ENCODE data around the gene CLN6. TPM values are rescaled to one million over a fixed set of nuclear protein-coding genes. Genes with fewer than 3 reads are reported as not detected.
"Not testable (repeated sequence)": the region's sequence is repeated elsewhere in the genome, so short reads cannot be mapped to it uniquely, and the experiment has no call there.

Gene CLN6
- total RNA-seq, 2 experiments from 2014 or later: 30.5 to 34.2 TPM

- DNase-seq: no peak
- Mint-ChIP-seq H3K27ac (no peak overlapping the region), H3K36me3 (ENCODE audit: low read depth) (peaks cover 2% of the 10 kb centered on the region), H3K4me1 (ENCODE audit: low read depth) (no peaks in the 10 kb centered on the region), H3K9me3 (peaks cover 4% of the 10 kb centered on the region), H3K27me3 (ENCODE audit: low read depth) (peaks cover 2% of the 10 kb centered on the region), H3K4me3 (no peak overlapping the region)
- CTCF ChIA-PET: interaction anchor here (7.6 kb wide), 1 partner anchor 56 kb away, joined by 84 read pairs; no protein-coding TSS in a partner anchor
- intact Hi-C loops (cut with micrococcal nuclease): no loop called here
Measured at GRCh38 chr15:68249058-68249713, 19.7 kb upstream of the CLN6 start.

- no peak for DNase-seq
- intact Hi-C loops (cut with micrococcal nuclease): no loop called here
- peaks cover under 1% of the 10 kb centered on the region for H3K27me3 Mint-ChIP-seq (ENCODE audit: low read depth)
- no peak overlapping the region for H3K27ac Mint-ChIP-seq
- CTCF ChIA-PET: interaction anchor here (1.1 to 1.9 kb wide), 2 partner anchors 9 to 62 kb away, joined by 4 to 10 read pairs; no protein-coding TSS in a partner anchor
- H3K4me3 Mint-ChIP-seq: no peak overlapping the region
- H3K9me3 Mint-ChIP-seq: peaks cover 13% of the 10 kb centered on the region
- peaks cover 5% of the 10 kb centered on the region for H3K36me3 Mint-ChIP-seq (ENCODE audit: low read depth)
- H3K4me1 Mint-ChIP-seq (ENCODE audit: low read depth): no peaks in the 10 kb centered on the region
Measured at GRCh38 chr15:68244235-68244634, 14.7 kb upstream of the CLN6 start.

GRCh38 chr15:68241088-68241935, 11.8 kb upstream of the CLN6 start:
- Mint-ChIP-seq H3K27ac (no peak overlapping the region), H3K4me1 (ENCODE audit: low read depth) (no peaks in the 10 kb centered on the region), H3K9me3 (peaks cover 13% of the 10 kb centered on the region), H3K4me3 (no peak overlapping the region), H3K27me3 (ENCODE audit: low read depth) (no peaks in the 10 kb centered on the region), H3K36me3 (ENCODE audit: low read depth) (peaks cover 5% of the 10 kb centered on the region)
- intact Hi-C loops (cut with micrococcal nuclease): no loop called here
- no peak for DNase-seq
- CTCF ChIA-PET: interaction anchor here (1.3 kb wide), 1 partner anchor 9 kb away, joined by 3 read pairs; no protein-coding TSS in a partner anchor

GRCh38 chr15:68239025-68239424, 9.5 kb upstream of the CLN6 start:
- Mint-ChIP-seq H3K4me3 (no peak overlapping the region), H3K27ac (no peak overlapping the region), H3K4me1 (ENCODE audit: low read depth) (no peaks in the 10 kb centered on the region), H3K9me3 (peaks cover 7% of the 10 kb centered on the region), H3K36me3 (ENCODE audit: low read depth) (peaks cover 2% of the 10 kb centered on the region), H3K27me3 (ENCODE audit: low read depth) (no peaks in the 10 kb centered on the region)
- intact Hi-C loops (cut with micrococcal nuclease): no loop called here
- CTCF ChIA-PET: interaction anchor here (0.6 to 1.4 kb wide), 2 partner anchors 14 to 1281 kb away, joined by 3 to 6 read pairs; no protein-coding TSS in a partner anchor
- DNase-seq: no peak

GRCh38 chr15:68235022-68235421, 5.5 kb upstream of the CLN6 start:
- no peak overlapping the region for H3K4me3 Mint-ChIP-seq
- peaks cover 14% of the 10 kb centered on the region for H3K4me1 Mint-ChIP-seq (ENCODE audit: low read depth)
- DNase-seq: no peak
- intact Hi-C loops (cut with micrococcal nuclease): no loop called here
- H3K27ac Mint-ChIP-seq: no peak overlapping the region
- H3K9me3 Mint-ChIP-seq: no peaks in the 10 kb centered on the region
- CTCF ChIA-PET: no interaction called here
- no peaks in the 10 kb centered on the region for H3K27me3 Mint-ChIP-seq (ENCODE audit: low read depth)
- no peaks in the 10 kb centered on the region for H3K36me3 Mint-ChIP-seq (ENCODE audit: low read depth)

GRCh38 chr15:68234520-68234919, 5.0 kb upstream of the CLN6 start:
- H3K4me3 Mint-ChIP-seq; intact Hi-C loops (cut with micrococcal nuclease); H3K27ac Mint-ChIP-seq; DNase-seq; H3K36me3 Mint-ChIP-seq (ENCODE audit: low read depth); CTCF ChIA-PET; H3K27me3 Mint-ChIP-seq (ENCODE audit: low read depth); H3K9me3 Mint-ChIP-seq: not testable (repeated sequence)
- H3K4me1 Mint-ChIP-seq (ENCODE audit: low read depth): peaks cover 17% of the 10 kb centered on the region

- H3K4me3 Mint-ChIP-seq: no peak overlapping the region
- no peak for DNase-seq
- no peak overlapping the region for H3K27ac Mint-ChIP-seq
- H3K4me1 Mint-ChIP-seq (ENCODE audit: low read depth): peaks cover 17% of the 10 kb centered on the region
- intact Hi-C loops (cut with micrococcal nuclease): no loop called here
- H3K9me3 Mint-ChIP-seq: no peaks in the 10 kb centered on the region
- H3K27me3 Mint-ChIP-seq (ENCODE audit: low read depth): no peaks in the 10 kb centered on the region
- CTCF ChIA-PET: no interaction called here
- H3K36me3 Mint-ChIP-seq (ENCODE audit: low read depth): no peaks in the 10 kb centered on the region
Measured at GRCh38 chr15:68234060-68234459, 4.5 kb upstream of the CLN6 start.

GRCh38 chr15:68232937-68233336, 3.4 kb upstream of the CLN6 start:
- Mint-ChIP-seq H3K27me3 (ENCODE audit: low read depth) (no peaks in the 10 kb centered on the region), H3K9me3 (no peaks in the 10 kb centered on the region), H3K4me1 (ENCODE audit: low read depth) (peaks cover 25% of the 10 kb centered on the region), H3K4me3 (no peak overlapping the region), H3K36me3 (ENCODE audit: low read depth) (peaks cover 8% of the 10 kb centered on the region), H3K27ac (no peak overlapping the region)
- intact Hi-C loops (cut with micrococcal nuclease): no loop called here
- CTCF ChIA-PET: interaction anchor here (0.6 to 1.4 kb wide), 2 partner anchors 13 to 637 kb away, joined by 3 read pairs; no protein-coding TSS in a partner anchor
- DNase-seq: no peak

GRCh38 chr15:68232449-68232848, 2.9 kb upstream of the CLN6 start:
- Mint-ChIP-seq H3K4me3 (no peak overlapping the region), H3K27me3 (ENCODE audit: low read depth) (no peaks in the 10 kb centered on the region), H3K4me1 (ENCODE audit: low read depth) (peaks cover 30% of the 10 kb centered on the region), H3K27ac (no peak overlapping the region), H3K36me3 (ENCODE audit: low read depth) (peaks cover 12% of the 10 kb centered on the region), H3K9me3 (no peaks in the 10 kb centered on the region)
- DNase-seq: no peak
- CTCF ChIA-PET: interaction anchor here (0.6 to 1.4 kb wide), 4 partner anchors 8 to 637 kb away, joined by 3 to 4 read pairs (median 3); no protein-coding TSS in a partner anchor
- intact Hi-C loops (cut with micrococcal nuclease): no loop called here

- Mint-ChIP-seq H3K27ac (no peak overlapping the region), H3K4me3 (peak overlapping the region; percentile 85), H3K36me3 (ENCODE audit: low read depth) (peaks cover 12% of the 10 kb centered on the region), H3K4me1 (ENCODE audit: low read depth) (peaks cover 35% of the 10 kb centered on the region), H3K27me3 (ENCODE audit: low read depth) (no peaks in the 10 kb centered on the region), H3K9me3 (no peaks in the 10 kb centered on the region)
- DNase-seq: no peak
- intact Hi-C loops (cut with micrococcal nuclease): no loop called here
- CTCF ChIA-PET: interaction anchor here (1.1 to 1.4 kb wide), 3 partner anchors 9 to 21 kb away, joined by 3 to 4 read pairs (median 3); no protein-coding TSS in a partner anchor
Measured at GRCh38 chr15:68231102-68231818, 1.7 kb upstream of the CLN6 start.

- Mint-ChIP-seq H3K4me1 (ENCODE audit: low read depth) (peaks cover 35% of the 10 kb centered on the region), H3K27me3 (ENCODE audit: low read depth) (no peaks in the 10 kb centered on the region), H3K9me3 (no peaks in the 10 kb centered on the region), H3K27ac (peak overlapping the region; percentile 80), H3K4me3 (peak overlapping the region; percentile 85), H3K36me3 (ENCODE audit: low read depth) (peaks cover 12% of the 10 kb centered on the region)
- CTCF ChIA-PET: interaction anchor here (0.6 to 2.1 kb wide), 4 partner anchors 20 to 369 kb away, joined by 3 to 4 read pairs (median 4); no protein-coding TSS in a partner anchor
- intact Hi-C loops (cut with micrococcal nuclease): loop anchor here (1.0 kb wide), 3 partner anchors 48 to 390 kb away; partner anchors contain the start of genes PIAS1 and RNU6-1
- DNase-seq: peak; percentile 37
Measured at GRCh38 chr15:68230157-68231100, 901 bp upstream of the CLN6 start.
